ENCODE measurements around the gene G6PC2.

GRCh38 chr2:168901003-168901402 lies at the start of gene G6PC2:
- TF ChIP-seq CTCF (conservative IDR thresholded peaks at IDR 0.05 in 1 of 2, IDR thresholded peaks at IDR 0.05 in 1 of 2; ENCODE audit: extremely low read depth in 1 of 2, insufficient read depth in 1 of 2, low read depth in 1 of 2, low read length in 2 of 2), result no peak
- no peak for TF ChIP-seq EZH2 (IDR thresholded peaks at IDR 0.05; ENCODE audit: borderline replicate concordance, low read length)
